ENCODE data around the gene OMA1. TPM values are rescaled to one million over a fixed set of nuclear protein-coding genes. Genes with fewer than 3 reads are reported as not detected.

The OMA1 gene
- total and polyA plus RNA-seq, 2 of the 4 experiments (the other 2 are of a cell fraction) = 5.9 to 6.4 TPM

- H3K4me2 ChIP-seq (ENCODE audit: low read depth, low read length) = peak overlapping the region; percentile 98
- peaks cover 7 to 11% of the 10 kb centered on the region in 2 experiments; a peak in 3 of 4 replicates for H3K79me1 ChIP-seq (ENCODE audit: low read depth in 1 of 2, low read length in 2 of 2)
- H3K27ac ChIP-seq (ENCODE audit: insufficient read depth, low read length) = peak overlapping the region; percentile 87
- ChIA-PET POLR2A (ENCODE audit: unreplicated experiment) (no interaction called here), CTCF (interaction anchor here (0.6 to 3.2 kb wide), 11 partner anchors 9 to 164 kb away, joined by 3 to 18 read pairs (median 3); no protein-coding TSS in a partner anchor)
- dilution Hi-C loops (cut with HindIII; ENCODE audit: low sequenced_read_pairs, unreplicated experiment) (no loop called here), in situ Hi-C loops (cut with MboI; ENCODE audit: low sequenced_read_pairs) (loop anchor here (10.0 kb wide), 1 partner anchor 109 kb away; no protein-coding TSS in a partner anchor), intact Hi-C loops (cut with micrococcal nuclease) (loop anchor here (1.0 to 10.0 kb wide), 6 partner anchors 30 to 1209 kb away; partner anchors contain the start of gene DAB1)
- peak overlapping the region; percentile 73 for H3K4me3 ChIP-seq (ENCODE audit: insufficient read depth, low read depth, low read length)
- H3K9me1 ChIP-seq (ENCODE audit: insufficient read depth, low read length) = peaks cover 2% of the 10 kb centered on the region; the same call in 1 of the 2 replicates
- ATAC-seq (ENCODE audit: low read depth) (peak; percentile 72), DNase-seq (peak; percentile 67)
- peaks cover 9% of the 10 kb centered on the region; the same call in 1 of the 2 replicates for H3K27me3 ChIP-seq (ENCODE audit: control insufficient read depth, insufficient read depth, low read length)
- BruUV-seq (replicated peaks) = no TSS peak
- H4K20me1 ChIP-seq (ENCODE audit: insufficient read depth, low read length) = no peaks in the 10 kb centered on the region
- peak overlapping the region; percentile 65 for H3K18ac ChIP-seq (ENCODE audit: low read depth, low read length)
- peak overlapping the region; percentile 7; the same call in 1 of the 2 replicates for H4K91ac ChIP-seq (ENCODE audit: insufficient read depth, low read depth, low read length)
- peak overlapping the region in 1 of 2 experiments; percentile 75; a peak in 2 of 4 replicates for H4K8ac ChIP-seq (ENCODE audit: low read depth in 2 of 2, low read length in 2 of 2)
- peak overlapping the region; percentile 88 for H3K9ac ChIP-seq (ENCODE audit: low read depth, low read length)
- peak overlapping the region; percentile 53 for H2BK120ac ChIP-seq (ENCODE audit: low read depth, low read length)
- no peaks in the 10 kb centered on the region; the same call in 1 of the 2 replicates for H3K36me3 ChIP-seq (ENCODE audit: control insufficient read depth, insufficient read depth, low read length)
- H2AFZ ChIP-seq (replicated peaks; ENCODE audit: low read length, poor library complexity) = peak overlapping the region; percentile 92
- H2BK15ac ChIP-seq (ENCODE audit: low read depth, low read length) = peak overlapping the region; percentile 30; the same call in 2 of the 3 replicates
- peak overlapping the region; percentile 43 for H2AK9ac ChIP-seq (replicated peaks; ENCODE audit: low read depth, low read length, poor library complexity)
- no peaks in the 10 kb centered on the region for H3K9me3 ChIP-seq (ENCODE audit: control insufficient read depth, insufficient read depth, low read length)
- H3K56ac ChIP-seq (ENCODE audit: extremely low read depth, insufficient read depth, low read length) = peak overlapping the region; percentile 78
- no peak overlapping the region for H2AK5ac ChIP-seq (ENCODE audit: low read depth, low read length)
- peak overlapping the region; percentile 92 for H3K14ac ChIP-seq (replicated peaks; ENCODE audit: low read depth, low read length)
- H4K5ac ChIP-seq (ENCODE audit: low read depth, low read length) = peak overlapping the region; percentile 68
- 0% methylated on average over 2 of the region's 43 CpGs; no CpG with 5 or more reads in 1 of the 2 experiments for WGBS, 2 experiments (ENCODE audit: extremely low coverage in 2 of 2, insufficient read length in 1 of 2)
- TF ChIP-seq ELK1 (IDR thresholded peaks at IDR 0.05; ENCODE audit: borderline replicate concordance, low read depth, low read length) (no peak), POLR2A (IDR thresholded peaks at IDR 0.05; ENCODE audit: low read depth, low read length) (no peak; the same call in none of the 2 replicates), FOS (IDR thresholded peaks at IDR 0.05; ENCODE audit: low read depth, low read length) (no peak), SMC3 (IDR thresholded peaks at IDR 0.05; ENCODE audit: low read depth, low read length) (no peak), RAD21 (IDR thresholded peaks at IDR 0.05; ENCODE audit: low read length) (no peak), USF2 (IDR thresholded peaks at IDR 0.05; ENCODE audit: low read depth, low read length) (peak; percentile 29; the same call in 1 of the 2 replicates), RCOR1 (IDR thresholded peaks at IDR 0.05; ENCODE audit: insufficient replicate concordance, low read length) (no peak)
- H2BK5ac ChIP-seq (ENCODE audit: low read depth, low read length, poor library complexity, severe bottlenecking) = peak overlapping the region; percentile 69
- H3K23ac ChIP-seq (ENCODE audit: low read depth, low read length) = peak overlapping the region; percentile 99
- 0 out of 2 replicates have a peak overlapping the region, but pooled peaks have one; percentile 39 for H2BK20ac ChIP-seq (ENCODE audit: low read depth, low read length)
- H3K4ac ChIP-seq (ENCODE audit: low read depth, low read length) = peak overlapping the region; percentile 74
- H3K4me1 ChIP-seq (ENCODE audit: control insufficient read depth, insufficient read depth, low read length) = no peaks in the 10 kb centered on the region; the same call in 1 of the 2 replicates
These were observed 671 bp downstream of the OMA1 start for GRCh38 chr1:58545591-58546519.

Data from IMR-90 (cell line).